D721Med (cell line): ENCODE data around the gene TMOD4.
"Not testable (repeated sequence)": the region's sequence is repeated elsewhere in the genome, so short reads cannot be mapped to it uniquely, and the experiment has no call there.

Source experiments
- DNase-seq: peaks from one replicate; pipeline ENCODE4 v3.0.0; 2011; ENCODE audit warnings: low spot score; ENCODE audit not compliant: insufficient read length
- FAIRE-seq: peaks from 2 replicates; lab custom pipeline; 2011; peaks lifted over from hg19 to GRCh38; lab: Jason Lieb, UNC
- CTCF ChIP-seq: IDR thresholded peaks from 2 replicates; pipeline ENCODE4 v1.5.1; 2012; ENCODE audit warnings: mild to moderate bottlenecking, control low read depth; ENCODE audit not compliant: insufficient read depth; ENCODE audit errors: missing control alignments

TMOD4 gene

GRCh38 chr1:151199873-151200581 lies 24.2 kb upstream of the TMOD4 start:
- no peak for DNase-seq
- FAIRE-seq, result no peak
- no peak for TF ChIP-seq CTCF

DNA sequence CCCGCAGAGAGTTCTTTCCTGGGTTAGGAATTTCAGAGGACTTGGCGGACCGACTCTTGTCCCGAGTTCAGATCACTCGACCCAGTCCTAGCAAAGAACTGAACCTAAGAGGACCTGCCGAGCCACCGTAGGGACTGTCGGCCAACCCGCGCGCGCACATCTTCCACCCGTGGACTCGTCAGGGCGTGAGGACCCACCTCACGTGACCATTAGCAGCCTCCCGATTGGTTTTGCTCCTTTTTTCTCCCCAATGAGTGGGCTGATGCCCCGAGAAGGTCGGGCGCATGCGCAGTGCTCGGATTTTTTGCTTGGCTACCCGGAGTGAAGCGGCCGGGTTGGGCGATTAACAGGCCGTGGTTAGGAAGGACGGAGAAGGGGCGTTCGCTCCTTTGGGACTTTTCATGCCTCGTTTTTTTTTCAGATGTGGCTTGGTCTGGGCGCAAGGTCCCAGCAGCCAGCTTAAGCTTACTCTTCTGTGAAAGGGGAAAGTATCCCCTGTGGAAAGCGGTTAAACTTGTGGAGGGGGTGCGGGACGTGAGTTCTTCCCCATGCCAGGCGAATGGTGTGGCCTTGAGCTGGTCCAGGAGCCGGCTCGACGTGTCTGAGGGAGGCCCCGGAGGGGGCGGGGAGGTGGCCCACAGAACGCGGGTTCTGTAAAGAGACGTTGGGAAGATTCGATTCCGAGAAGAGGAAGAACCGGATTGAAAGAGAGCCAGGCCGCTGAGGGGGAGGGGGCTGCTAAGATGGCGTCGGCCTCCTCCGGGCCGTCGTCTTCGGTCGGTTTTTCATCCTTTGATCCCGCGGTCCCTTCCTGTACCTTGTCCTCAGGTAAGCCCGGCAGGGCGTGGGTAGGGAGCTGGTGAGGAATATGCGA lies 22.7 kb upstream of the TMOD4 start, which contains the start of gene PIP5K1A:
Gene PIP5K1A, plus strand, starts transcription at position 299 of the 874 bp plus-strand sequence. Its CDS starts 445 bp downstream, at position 744.
- TF ChIP-seq CTCF, result no peak
- FAIRE-seq (no peak), DNase-seq (peak; percentile 99)

DNA sequence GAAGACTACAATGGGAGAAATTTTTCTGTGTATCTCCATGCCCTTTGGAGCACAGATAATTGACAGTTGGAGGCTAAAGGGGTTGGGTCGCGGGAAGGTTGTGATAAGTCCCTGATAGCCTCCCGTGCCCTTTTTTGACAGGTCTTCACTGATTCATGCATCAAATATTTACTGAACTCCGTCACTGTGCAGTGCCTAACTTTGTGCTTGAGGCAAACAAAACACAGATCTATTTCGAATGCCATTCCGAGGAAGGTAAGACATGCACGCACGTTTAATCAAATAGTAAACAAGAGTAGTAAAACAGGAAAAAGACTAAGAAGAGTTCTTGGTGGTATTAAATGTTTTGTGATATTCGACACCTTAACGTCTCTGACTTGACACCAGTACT lies 22.1 kb upstream of the TMOD4 start:
- FAIRE-seq, result no peak
- no peak for TF ChIP-seq CTCF

DNA sequence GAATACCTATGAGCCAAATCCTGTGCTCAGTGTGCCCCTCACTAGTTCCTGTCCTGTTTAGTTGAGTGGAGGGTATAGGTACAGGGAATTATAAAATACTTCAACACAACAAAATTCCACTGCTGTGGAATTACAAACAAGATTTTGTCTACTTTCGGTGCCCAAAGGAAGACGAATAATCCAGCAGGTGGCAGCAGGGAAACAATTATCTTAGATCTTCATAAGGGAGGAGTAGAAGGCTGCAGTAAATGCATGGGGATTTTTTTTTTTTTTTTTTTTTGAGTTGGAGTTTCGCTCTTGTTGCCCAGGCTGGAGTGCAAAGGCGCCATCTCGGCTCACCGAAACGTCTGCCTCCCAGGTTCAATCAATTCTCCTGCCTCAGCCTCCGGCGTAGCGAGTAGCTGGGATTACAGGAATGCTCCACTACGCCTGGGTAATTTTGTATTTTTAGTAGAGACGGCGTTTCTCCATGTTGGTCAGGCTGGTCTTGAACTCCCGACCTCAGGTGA lies 20.6 kb upstream of the TMOD4 start:
- FAIRE-seq, result no peak
- no peak for DNase-seq
- TF ChIP-seq CTCF, result peak; percentile 84

More for the DNA sequence above, 22.1 kb upstream of the TMOD4 start:
- DNase-seq, result no peak

DNA sequence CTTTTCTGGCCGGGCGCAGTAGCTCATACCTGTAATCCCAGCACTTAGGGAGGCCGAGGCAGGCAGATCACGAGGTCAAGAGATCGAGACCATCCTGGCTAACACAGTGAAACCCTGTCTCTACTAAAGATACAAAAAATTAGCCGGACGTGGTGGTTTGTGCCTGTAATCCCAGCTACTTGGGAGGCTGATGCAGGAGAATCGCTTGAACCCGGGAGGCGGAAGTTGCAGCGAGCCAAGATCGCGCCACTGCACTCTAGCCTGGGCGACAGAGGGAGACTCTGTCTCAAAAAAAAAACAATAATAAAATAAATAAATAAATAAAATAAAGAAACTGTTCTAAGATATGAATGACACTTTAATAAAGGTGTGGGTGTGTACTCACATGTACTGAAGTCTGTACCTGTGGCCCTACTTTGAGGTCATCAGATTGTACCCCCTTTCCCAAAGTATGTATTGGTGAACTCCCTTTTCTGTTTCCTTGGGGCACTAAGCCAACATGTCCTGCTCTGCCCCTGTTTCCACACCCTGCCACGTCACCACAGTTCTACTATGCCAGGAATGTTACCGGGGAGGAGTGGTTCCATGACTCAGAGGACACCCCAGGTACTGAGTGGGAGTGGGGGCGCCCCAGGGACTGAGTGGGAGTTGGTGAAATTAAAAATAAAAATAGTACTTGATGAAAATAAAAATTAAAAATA lies 19.3 kb upstream of the TMOD4 start:
- DNase-seq, FAIRE-seq: not testable (repeated sequence)

- TF ChIP-seq CTCF, result no peak
- DNase-seq, result no peak
- no peak for FAIRE-seq
Observed at GRCh38 chr1:151193856-151194255, 18.1 kb upstream of the TMOD4 start.

GRCh38 chr1:151193304-151193703 lies 17.5 kb upstream of the TMOD4 start:
- DNase-seq, result no peak

More at GRCh38 chr1:151193304-151193703, 17.5 kb upstream of the TMOD4 start:
- no peak for TF ChIP-seq CTCF
- no peak for FAIRE-seq
